ENCODE measurements around the gene NCOR1. TPM values are rescaled to one million over a fixed set of nuclear protein-coding genes. Genes with fewer than 3 reads are reported as not detected.

Gene NCOR1
- total RNA-seq, 1 experiment from 2014 or later: 83.8 TPM

- DNase-seq (ENCODE audit: low read depth, low spot score): no peak
Measured at GRCh38 chr17:16068323-16068722, 147.0 kb downstream of the NCOR1 start.

GRCh38 chr17:16066125-16066524, 149.2 kb downstream of the NCOR1 start:
- Histone ChIP-seq H3K36me3 (ENCODE audit: control insufficient read depth, insufficient read depth, low read length) (peaks cover 20% of the 10 kb centered on the region), H3K27me3 (ENCODE audit: control insufficient read depth, insufficient read depth, low read length) (no peaks in the 10 kb centered on the region), H3K4me3 (ENCODE audit: low read depth in 2 of 2, low read length in 2 of 2) (no peak overlapping the region), H3K27ac (ENCODE audit: low read length) (no peak overlapping the region), H3K9me3 (ENCODE audit: control insufficient read depth, insufficient read depth, low read depth, low read length) (no peaks in the 10 kb centered on the region), H3K4me1 (ENCODE audit: control insufficient read depth, insufficient read depth, low read length) (no peaks in the 10 kb centered on the region)
- intact Hi-C loops (cut with micrococcal nuclease; ENCODE audit: unreplicated experiment) (no loop called here), in situ Hi-C loops (cut with HindIII; ENCODE audit: low pct_unique_long_range_greater_than_20kb, low sequenced_read_pairs) (no loop called here)
- ATAC-seq: no peak
- DNase-seq (ENCODE audit: low read depth, low spot score): no peak
- BruUV-seq (replicated peaks): no TSS peak
- ChIA-PET CTCF (no interaction called here), POLR2A (interaction anchor here (0.6 kb wide), 1 partner anchor 146 kb away, joined by 4 read pairs; no protein-coding TSS in a partner anchor)
- TF ChIP-seq SIN3A (IDR thresholded peaks at IDR 0.05; ENCODE audit: borderline replicate concordance, insufficient read depth, low read depth, low read length) (no peak), TCF7L2 (IDR thresholded peaks at IDR 0.05; ENCODE audit: low read depth, low read length) (no peak), POLR2AphosphoS5 (IDR thresholded peaks at IDR 0.05; ENCODE audit: low read depth, low read length) (no peak), CTCF (IDR thresholded peaks at IDR 0.05) (no peak), REST (IDR thresholded peaks at IDR 0.05; ENCODE audit: insufficient read depth in 1 of 2, low read depth in 2 of 2, low read length in 1 of 2) (no peak)

More at GRCh38 chr17:16068323-16068722, 147.0 kb downstream of the NCOR1 start:
- no peaks in the 10 kb centered on the region for H3K9me3 ChIP-seq (ENCODE audit: control insufficient read depth, insufficient read depth, low read depth, low read length)
- H3K4me1 ChIP-seq (ENCODE audit: control insufficient read depth, insufficient read depth, low read length): no peaks in the 10 kb centered on the region
- H3K36me3 ChIP-seq (ENCODE audit: control insufficient read depth, insufficient read depth, low read length): peaks cover 29% of the 10 kb centered on the region
- CTCF ChIA-PET: no interaction called here
- TF ChIP-seq SIN3A (IDR thresholded peaks at IDR 0.05; ENCODE audit: borderline replicate concordance, insufficient read depth, low read depth, low read length) (no peak), CTCF (IDR thresholded peaks at IDR 0.05) (no peak), TCF7L2 (IDR thresholded peaks at IDR 0.05; ENCODE audit: low read depth, low read length) (no peak), REST (IDR thresholded peaks at IDR 0.05; ENCODE audit: insufficient read depth in 1 of 2, low read depth in 2 of 2, low read length in 1 of 2) (no peak), POLR2AphosphoS5 (IDR thresholded peaks at IDR 0.05; ENCODE audit: low read depth, low read length) (no peak)
- no peak overlapping the region for H3K27ac ChIP-seq (ENCODE audit: low read length)
- ATAC-seq: no peak
- POLR2A ChIA-PET: no interaction called here
- no TSS peak for BruUV-seq (replicated peaks)
- H3K4me3 ChIP-seq (ENCODE audit: low read depth in 2 of 2, low read length in 2 of 2): no peak overlapping the region
- in situ Hi-C loops (cut with HindIII; ENCODE audit: low pct_unique_long_range_greater_than_20kb, low sequenced_read_pairs): no loop called here
- no peaks in the 10 kb centered on the region for H3K27me3 ChIP-seq (ENCODE audit: control insufficient read depth, insufficient read depth, low read length)
- intact Hi-C loops (cut with micrococcal nuclease; ENCODE audit: unreplicated experiment): no loop called here
